GM19395 (cell line): ENCODE results near the gene ZMYND11.
"Not testable (repeated sequence)": the region's sequence is repeated elsewhere in the genome, so short reads cannot be mapped to it uniquely, and the experiment has no call there.

Source experiments
- ATAC-seq: cut with Tn5 transposase; IDR thresholded peaks from one replicate; pipeline ENCODE4 v1.9.1; 2021; ENCODE audit warnings: mild to moderate bottlenecking, moderate library complexity; ENCODE audit not compliant: unreplicated experiment

ZMYND11 gene

GRCh38 chr10:241966-242643, 106.8 kb downstream of the ZMYND11 start:
- ATAC-seq: no peak

GRCh38 chr10:244227-244626, 109.0 kb downstream of the ZMYND11 start:
- no peak for ATAC-seq

DNA sequence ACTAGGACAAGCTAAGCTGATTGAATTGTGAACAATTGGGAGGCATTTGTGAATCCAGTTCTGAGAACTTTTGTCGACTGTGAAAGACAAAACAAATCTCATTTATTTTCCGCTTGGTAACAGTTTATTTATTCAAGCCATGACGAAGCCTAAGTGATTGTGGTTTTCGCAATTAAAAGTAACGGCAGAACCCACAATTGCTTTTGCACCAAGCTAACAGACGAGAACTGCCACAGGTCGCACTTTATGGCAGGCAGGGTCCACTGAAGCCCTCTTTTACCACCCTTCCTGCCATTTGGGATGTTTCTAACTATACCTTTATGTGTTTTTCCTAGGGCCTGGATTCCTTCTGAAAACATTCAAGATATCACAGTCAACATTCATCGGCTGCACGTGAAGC, 111.2 kb downstream of the ZMYND11 start:
- ATAC-seq: no peak

GRCh38 chr10:247480-247879, 112.2 kb downstream of the ZMYND11 start:
- ATAC-seq: no peak

GRCh38 chr10:248307-248706, 113.1 kb downstream of the ZMYND11 start:
- ATAC-seq: no peak

- no peak for ATAC-seq
These were observed 116.8 kb downstream of the ZMYND11 start for GRCh38 chr10:251982-252582.

GRCh38 chr10:260819-261429, 125.7 kb downstream of the ZMYND11 start:
- ATAC-seq: peak; percentile 54

- not testable (repeated sequence) for ATAC-seq
These were observed 129.2 kb downstream of the ZMYND11 start for GRCh38 chr10:264160-265073.

GRCh38 chr10:265074-265440, 129.8 kb downstream of the ZMYND11 start:
- not testable (repeated sequence) for ATAC-seq

- not testable (repeated sequence) for ATAC-seq
These were observed 130.7 kb downstream of the ZMYND11 start for GRCh38 chr10:265816-266588.

GRCh38 chr10:266974-267425, 131.7 kb downstream of the ZMYND11 start:
- no peak for ATAC-seq

DNA sequence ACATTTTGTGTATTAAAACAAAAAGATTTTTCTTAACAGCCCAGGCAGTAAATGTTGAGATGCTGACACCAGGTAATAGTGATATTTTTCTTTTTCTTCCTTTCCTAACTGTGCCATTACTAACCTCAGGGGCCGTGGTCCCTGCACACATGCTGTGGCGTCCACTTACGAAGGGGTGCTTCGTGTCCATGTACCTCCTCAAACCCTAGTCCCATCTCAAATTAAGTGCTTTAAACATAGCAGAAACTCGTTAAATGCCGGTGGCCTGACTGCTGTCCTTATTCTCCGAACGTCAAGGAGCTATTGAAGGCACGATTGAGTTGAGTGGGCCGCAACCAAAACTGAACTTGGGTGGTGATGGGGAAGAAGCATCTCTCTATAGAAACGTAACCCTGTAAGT, 132.4 kb downstream of the ZMYND11 start:
- no peak for ATAC-seq

GRCh38 chr10:269440-270074, 134.3 kb downstream of the ZMYND11 start:
- no peak for ATAC-seq

- ATAC-seq: no peak
These were observed 135.9 kb downstream of the ZMYND11 start for GRCh38 chr10:271201-271600.

DNA sequence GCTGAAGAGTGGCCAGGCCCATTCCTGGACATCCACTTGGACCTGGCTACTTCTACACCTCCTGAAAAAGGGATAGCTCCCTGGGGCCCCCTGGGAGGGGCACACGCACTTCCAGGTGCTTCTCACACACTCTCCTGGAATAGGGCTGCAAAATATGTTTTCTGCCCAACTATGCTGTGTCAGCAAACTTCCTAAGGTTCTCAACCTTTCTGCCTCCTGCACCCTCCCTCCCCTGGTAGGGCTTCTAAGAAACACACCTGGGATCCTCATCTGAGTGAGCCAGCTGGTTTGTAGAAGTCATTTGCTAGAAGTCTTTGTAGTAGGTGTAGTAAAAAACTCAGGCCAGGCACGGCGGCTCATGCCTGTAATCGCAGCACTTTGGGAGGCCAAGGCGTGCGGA, 136.5 kb downstream of the ZMYND11 start:
- ATAC-seq: no peak

DNA sequence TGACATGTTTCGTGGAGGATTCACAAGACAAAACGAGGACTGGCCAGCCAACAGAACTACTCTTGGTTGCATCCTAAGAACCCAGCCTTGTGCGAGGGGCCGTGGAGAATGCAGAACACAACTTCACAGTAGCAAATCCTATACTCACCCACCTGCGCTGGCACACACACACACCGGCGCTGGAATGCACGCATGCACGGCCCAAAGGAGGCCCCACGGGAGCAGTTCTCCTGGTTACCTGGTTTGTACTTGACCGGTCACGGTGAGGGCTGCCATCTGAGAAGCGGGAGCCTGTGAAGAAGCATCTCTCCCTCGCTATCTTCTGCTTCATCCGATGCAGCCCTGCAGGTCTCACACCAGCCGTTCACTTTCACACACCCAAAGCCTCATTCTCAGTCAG, 137.8 kb downstream of the ZMYND11 start:
- ATAC-seq: no peak

DNA sequence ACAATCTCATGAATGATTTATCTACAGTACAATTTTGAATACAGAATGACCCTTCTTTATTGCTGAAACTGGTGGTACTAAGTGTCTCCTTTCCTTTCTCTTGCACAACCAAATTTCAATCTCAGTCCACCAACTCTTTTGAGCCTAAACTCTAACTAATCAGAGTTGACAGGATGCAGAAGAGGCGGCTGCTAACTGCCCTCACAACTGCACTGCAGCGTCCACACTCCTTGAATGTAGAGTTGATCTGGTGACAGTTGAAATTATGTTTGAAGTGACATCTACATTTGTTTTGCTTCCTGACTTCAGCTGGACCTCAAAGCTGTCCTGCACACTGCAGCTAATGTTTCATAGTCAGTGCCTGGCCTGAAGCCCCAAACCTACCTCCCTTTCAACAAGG, 139.6 kb downstream of the ZMYND11 start:
- ATAC-seq: no peak

GRCh38 chr10:275680-276079, 140.4 kb downstream of the ZMYND11 start:
- ATAC-seq: no peak

DNA sequence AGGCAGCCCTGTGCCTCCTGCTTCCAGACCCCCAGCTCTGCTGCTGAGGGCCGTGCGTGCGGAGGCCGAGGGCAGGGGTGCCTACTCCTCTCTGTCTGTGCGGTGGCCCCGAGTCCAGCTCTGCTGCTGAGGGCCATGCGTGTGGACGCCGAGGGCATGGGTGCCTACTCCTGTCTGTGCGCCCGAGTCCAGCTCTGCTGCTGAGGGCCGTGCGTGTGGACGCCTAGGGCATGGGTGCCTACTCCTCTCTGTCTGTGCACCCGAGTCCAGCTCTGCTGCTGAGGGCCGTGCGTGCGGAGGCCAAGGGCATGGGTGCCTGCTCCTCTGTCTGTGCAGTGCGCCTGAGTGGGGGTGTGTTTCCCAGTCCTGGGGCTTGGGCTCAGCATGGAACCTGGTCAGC, 142.7 kb downstream of the ZMYND11 start:
- no peak for ATAC-seq

DNA sequence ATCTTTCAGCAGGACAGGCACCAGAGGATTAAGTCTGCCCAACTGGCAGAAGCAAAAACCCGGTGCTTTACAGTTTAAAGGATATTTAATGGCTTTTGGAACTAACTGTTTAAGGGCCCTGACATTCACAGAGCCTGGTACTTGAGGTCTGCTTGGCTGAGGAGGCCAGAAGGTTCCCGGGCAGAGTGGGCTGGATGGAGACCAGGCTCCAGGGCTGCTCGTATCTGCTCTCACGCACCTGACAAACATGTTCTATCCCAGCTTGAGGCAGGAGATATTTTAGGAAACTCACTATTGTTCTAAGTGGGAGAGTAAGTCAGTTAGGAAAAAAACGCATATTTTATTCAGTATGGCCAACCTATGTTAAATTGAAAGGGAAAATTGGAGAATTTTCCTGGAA, 143.5 kb downstream of the ZMYND11 start:
- ATAC-seq: no peak
